ENCODE results near the gene FAM184A. TPM values are rescaled to one million over a fixed set of nuclear protein-coding genes. Genes with fewer than 3 reads are reported as not detected.
"Not testable (repeated sequence)": the region's sequence is repeated elsewhere in the genome, so short reads cannot be mapped to it uniquely, and the experiment has no call there.

Gene FAM184A
- total RNA-seq, 3 donors from 2014 or later: 7.0 to 12.8 (median 7.5) TPM

GRCh38 chr6:119109654-119110325 lies 31.3 kb upstream of the FAM184A start:
- intact Hi-C loops (cut with DNase I; ENCODE audit: low total_unique reads): loop anchor here (10.0 kb wide), 1 partner anchor 125 kb away; no protein-coding TSS in a partner anchor
- Histone ChIP-seq H3K36me3 (no peaks in the 10 kb centered on the region), H3K9me3 (no peaks in the 10 kb centered on the region), H3K27ac (no peak overlapping the region), H3K27me3 (no peaks in the 10 kb centered on the region), H3K4me1 (no peaks in the 10 kb centered on the region), H3K4me3 (no peak overlapping the region)
- DNase-seq (ENCODE audit: low spot score in 2 of 2): no peak
- no peak for TF ChIP-seq CTCF (IDR thresholded peaks at IDR 0.05)
- TF ChIP-seq POLR2AphosphoS5 (IDR thresholded peaks at IDR 0.05): no peak
- no peak for TF ChIP-seq POLR2A (IDR thresholded peaks at IDR 0.05)

GRCh38 chr6:119108076-119108475 lies 29.6 kb upstream of the FAM184A start:
- intact Hi-C loops (cut with DNase I; ENCODE audit: low total_unique reads): loop anchor here (10.0 kb wide), 1 partner anchor 123 kb away; no protein-coding TSS in a partner anchor
- H3K4me3 ChIP-seq: no peak overlapping the region
- no peaks in the 10 kb centered on the region for H3K9me3 ChIP-seq
- no peak overlapping the region for H3K27ac ChIP-seq
- no peaks in the 10 kb centered on the region for H3K27me3 ChIP-seq
- TF ChIP-seq CTCF (IDR thresholded peaks at IDR 0.05): no peak
- TF ChIP-seq POLR2AphosphoS5 (IDR thresholded peaks at IDR 0.05): no peak
- no peak for TF ChIP-seq POLR2A (IDR thresholded peaks at IDR 0.05)
- no peaks in the 10 kb centered on the region for H3K36me3 ChIP-seq
- no peak for DNase-seq (ENCODE audit: low spot score in 2 of 2)
- H3K4me1 ChIP-seq: no peaks in the 10 kb centered on the region

GRCh38 chr6:119105282-119105681 lies 26.8 kb upstream of the FAM184A start:
- Histone ChIP-seq H3K36me3 (no peaks in the 10 kb centered on the region), H3K27ac (no peak overlapping the region), H3K4me3 (no peak overlapping the region), H3K4me1 (no peaks in the 10 kb centered on the region), H3K27me3 (no peaks in the 10 kb centered on the region), H3K9me3 (no peaks in the 10 kb centered on the region)
- intact Hi-C loops (cut with DNase I; ENCODE audit: low total_unique reads): loop anchor here (10.0 kb wide), 1 partner anchor 120 kb away; no protein-coding TSS in a partner anchor
- no peak for DNase-seq (ENCODE audit: low spot score in 2 of 2)
- no peak for TF ChIP-seq POLR2A (IDR thresholded peaks at IDR 0.05)
- no peak for TF ChIP-seq CTCF (IDR thresholded peaks at IDR 0.05)
- TF ChIP-seq POLR2AphosphoS5 (IDR thresholded peaks at IDR 0.05): no peak

GRCh38 chr6:119102901-119103300 lies 24.4 kb upstream of the FAM184A start:
- H3K36me3 ChIP-seq: no peaks in the 10 kb centered on the region
- no peak for DNase-seq (ENCODE audit: low spot score in 2 of 2)
- H3K27ac ChIP-seq: no peak overlapping the region
- H3K27me3 ChIP-seq: no peaks in the 10 kb centered on the region
- H3K9me3 ChIP-seq: no peaks in the 10 kb centered on the region
- H3K4me1 ChIP-seq: no peaks in the 10 kb centered on the region
- TF ChIP-seq CTCF (IDR thresholded peaks at IDR 0.05) (no peak), POLR2AphosphoS5 (IDR thresholded peaks at IDR 0.05) (no peak), POLR2A (IDR thresholded peaks at IDR 0.05) (no peak)
- no peak overlapping the region for H3K4me3 ChIP-seq
- intact Hi-C loops (cut with DNase I; ENCODE audit: low total_unique reads): loop anchor here (10.0 kb wide), 1 partner anchor 118 kb away; no protein-coding TSS in a partner anchor

- H3K4me3 ChIP-seq: no peak overlapping the region
- no peaks in the 10 kb centered on the region for H3K9me3 ChIP-seq
- no peaks in the 10 kb centered on the region for H3K4me1 ChIP-seq
- DNase-seq (ENCODE audit: low spot score in 2 of 2): no peak
- no peaks in the 10 kb centered on the region for H3K36me3 ChIP-seq
- intact Hi-C loops (cut with DNase I; ENCODE audit: low total_unique reads): loop anchor here (10.0 kb wide), 1 partner anchor 115 kb away; no protein-coding TSS in a partner anchor
- no peaks in the 10 kb centered on the region for H3K27me3 ChIP-seq
- TF ChIP-seq POLR2A (IDR thresholded peaks at IDR 0.05) (no peak), CTCF (IDR thresholded peaks at IDR 0.05) (no peak), POLR2AphosphoS5 (IDR thresholded peaks at IDR 0.05) (no peak)
- H3K27ac ChIP-seq: no peak overlapping the region
These were observed 21.7 kb upstream of the FAM184A start for GRCh38 chr6:119100115-119100514.

- peak overlapping the region; percentile 79 to 86 for H3K27ac ChIP-seq
These were observed 19.4 kb upstream of the FAM184A start for GRCh38 chr6:119097815-119098361.

More at GRCh38 chr6:119097815-119098361, 19.4 kb upstream of the FAM184A start:
- H3K36me3 ChIP-seq; H3K9me3 ChIP-seq; intact Hi-C loops (cut with DNase I; ENCODE audit: low total_unique reads); DNase-seq (ENCODE audit: low spot score in 2 of 2); H3K4me1 ChIP-seq; H3K27me3 ChIP-seq; H3K4me3 ChIP-seq: not testable (repeated sequence)

Data from breast epithelium (tissue), 4 donors.